Stimulated activated CD8-positive, alpha-beta memory T cell treated with anti-CD3 and anti-CD28 coated beads, Interleukin-4, amount 100 ng/mL, for 1 hour (primary cell): Measurements from ENCODE around the gene CCDC148.

ENCODE experiments used
- DNase-seq, 2 donors: peaks; one replicate each; pipeline ENCODE4 v3.0.0-alpha.2; 2020; ENCODE audit warnings: low read depth in 2 of 2, low spot score in 1 of 2

The CCDC148 gene

DNA sequence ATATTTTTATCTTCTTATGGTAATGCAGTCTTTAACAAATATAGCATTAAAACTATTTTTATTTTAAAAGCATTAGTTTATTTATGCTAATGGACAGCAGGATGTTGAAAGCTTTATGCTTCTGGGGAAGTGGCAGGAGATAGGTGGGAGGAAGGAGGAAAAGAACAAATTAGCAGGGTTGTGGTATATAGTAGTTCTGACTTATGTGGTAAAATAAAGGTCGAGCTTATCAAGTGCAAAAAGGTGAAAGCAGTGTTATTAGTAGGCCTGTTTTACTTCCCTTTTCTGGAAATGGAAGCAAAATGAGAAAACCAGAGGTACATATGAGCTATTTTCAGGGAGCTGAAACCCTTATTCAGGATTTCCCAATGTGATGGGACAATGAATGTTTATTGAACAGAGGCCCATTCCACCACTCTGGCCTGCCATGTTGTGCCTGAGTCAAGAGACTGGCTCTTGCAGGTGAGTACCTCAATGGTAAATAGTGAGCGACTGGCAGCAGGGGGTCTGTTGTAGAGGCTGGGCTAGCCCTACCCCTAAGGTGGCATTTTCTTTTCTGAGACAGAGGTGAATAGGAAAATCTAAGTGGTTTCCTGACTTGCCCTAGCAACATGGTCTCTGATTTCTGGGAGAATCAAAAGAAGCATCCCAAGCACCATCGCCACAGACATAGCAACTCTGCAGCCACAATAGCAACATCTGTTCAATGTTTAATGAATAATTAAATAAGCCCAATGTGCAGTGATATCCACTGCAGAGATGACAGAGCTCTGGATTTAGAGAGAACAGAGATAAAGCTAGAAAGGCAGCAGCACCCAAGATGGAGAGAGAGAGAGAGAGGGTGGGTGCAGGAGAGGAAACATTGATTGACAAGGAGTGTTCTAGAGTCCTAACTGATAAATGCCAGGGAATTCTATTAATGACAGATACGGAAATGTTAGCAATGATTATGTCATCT lies 235.2 kb downstream of the CCDC148 start:
- DNase-seq = no peak

DNA sequence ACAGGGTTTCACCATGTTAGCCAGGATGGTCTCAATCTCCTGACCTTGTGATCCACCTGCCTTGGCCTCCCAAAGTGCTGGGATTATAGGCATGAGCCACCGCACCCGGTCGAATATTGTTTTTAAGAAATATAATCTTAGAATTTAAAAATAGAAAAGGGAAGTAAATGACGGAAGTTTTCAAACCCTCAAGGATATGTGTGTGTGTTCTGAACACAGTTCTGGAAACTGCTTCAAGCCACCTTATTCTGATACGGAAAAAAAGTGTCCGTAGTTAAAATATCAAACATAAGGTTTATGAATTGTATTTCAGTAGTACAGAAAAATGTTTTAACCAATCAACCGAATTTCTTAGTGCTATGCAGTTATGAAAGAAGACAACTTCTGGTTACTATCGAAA lies 239.0 kb downstream of the CCDC148 start:
- DNase-seq = no peak

DNA sequence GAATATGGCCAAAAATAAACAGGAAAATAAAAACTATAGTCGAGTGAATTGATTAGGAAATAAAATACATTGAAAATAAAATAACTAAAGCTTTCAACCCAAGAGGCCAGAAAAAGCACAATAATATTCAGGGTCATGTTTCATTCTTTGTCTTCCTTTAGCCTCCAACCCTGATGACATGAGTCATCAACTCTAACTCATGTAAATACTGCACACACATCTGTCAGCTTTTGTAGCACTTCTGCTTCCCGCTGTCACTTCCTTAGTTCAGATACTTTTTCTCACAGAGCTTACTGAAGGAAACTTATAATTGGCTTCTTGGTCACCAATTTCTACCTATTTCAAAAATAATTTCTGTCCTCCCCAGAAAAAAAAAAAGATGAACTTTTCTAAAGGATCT lies 242.1 kb downstream of the CCDC148 start:
- DNase-seq = no peak

DNA sequence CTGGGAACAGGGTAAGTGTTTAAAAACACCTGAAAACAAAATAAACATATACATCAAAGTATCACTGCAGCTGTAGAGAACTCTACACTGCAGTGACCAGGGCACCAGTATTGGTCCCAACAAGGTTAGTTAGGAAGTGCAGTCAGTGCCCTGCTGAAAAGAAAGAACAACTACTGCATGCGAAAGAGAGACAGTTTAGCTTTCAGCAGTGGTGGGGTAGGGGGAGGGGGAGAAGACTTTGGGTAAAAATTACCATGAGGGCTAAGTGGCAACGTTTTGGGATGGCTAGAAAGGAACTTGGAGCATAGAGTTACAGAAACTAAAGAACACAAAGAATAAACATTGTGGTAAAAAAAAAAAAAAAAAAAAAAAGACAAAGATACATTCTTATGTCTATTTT lies 242.8 kb downstream of the CCDC148 start:
- no peak for DNase-seq

DNA sequence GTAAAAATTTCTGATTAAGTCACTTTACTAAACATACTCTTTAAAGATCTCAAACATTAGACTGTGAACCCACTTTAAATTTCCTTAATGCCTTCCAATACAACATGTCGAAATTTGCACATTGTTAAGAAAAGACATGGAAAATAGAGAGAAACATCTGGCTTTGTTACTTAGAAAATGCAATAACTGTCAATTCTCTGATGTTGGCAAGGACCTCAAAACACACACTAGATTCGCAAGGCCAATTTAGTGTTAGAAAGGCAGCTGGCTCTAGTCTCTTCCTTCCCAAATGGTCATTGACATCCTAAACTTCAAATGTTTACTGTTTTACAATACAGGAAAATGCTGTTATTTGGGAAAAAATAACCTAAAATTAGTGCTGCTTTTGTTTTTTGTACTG lies 244.3 kb downstream of the CCDC148 start:
- no peak for DNase-seq

DNA sequence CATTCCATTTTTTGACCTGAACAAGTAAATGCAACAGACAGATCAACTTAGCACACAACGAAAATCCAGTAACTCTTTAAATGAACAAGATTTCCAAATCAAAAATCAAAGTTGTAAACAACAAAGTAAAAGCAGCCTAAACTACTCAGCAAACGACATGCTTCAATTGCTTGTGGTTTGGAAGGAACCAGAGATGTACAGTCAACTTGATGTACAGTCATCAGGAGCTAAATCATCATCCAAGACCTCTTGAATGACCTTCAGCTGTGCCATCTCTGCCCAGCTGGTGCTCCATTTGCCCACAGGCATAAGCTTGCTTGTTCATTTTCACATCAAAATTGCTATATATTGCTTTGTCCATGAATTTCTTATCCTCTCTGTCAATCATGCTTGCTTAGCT lies 245.1 kb downstream of the CCDC148 start:
- DNase-seq = no peak

DNA sequence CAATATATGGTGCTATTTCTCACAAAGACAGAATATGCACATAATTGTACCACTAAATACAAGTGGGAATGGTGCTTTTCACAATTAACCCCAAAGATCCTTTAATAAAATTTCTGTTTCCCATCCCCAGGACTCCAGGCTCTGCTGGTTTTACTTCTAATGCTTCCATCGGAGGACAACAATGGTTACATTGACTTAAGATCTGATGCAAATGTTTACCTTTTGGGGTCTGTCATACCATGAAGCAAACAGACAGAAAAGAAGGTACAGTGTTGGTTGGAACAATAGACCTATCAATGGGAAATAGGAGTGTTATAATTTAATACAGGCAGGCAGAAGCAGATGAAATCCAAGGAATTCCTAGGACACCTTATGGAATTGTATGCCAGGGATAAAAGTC lies 249.2 kb downstream of the CCDC148 start:
- DNase-seq = no peak

DNA sequence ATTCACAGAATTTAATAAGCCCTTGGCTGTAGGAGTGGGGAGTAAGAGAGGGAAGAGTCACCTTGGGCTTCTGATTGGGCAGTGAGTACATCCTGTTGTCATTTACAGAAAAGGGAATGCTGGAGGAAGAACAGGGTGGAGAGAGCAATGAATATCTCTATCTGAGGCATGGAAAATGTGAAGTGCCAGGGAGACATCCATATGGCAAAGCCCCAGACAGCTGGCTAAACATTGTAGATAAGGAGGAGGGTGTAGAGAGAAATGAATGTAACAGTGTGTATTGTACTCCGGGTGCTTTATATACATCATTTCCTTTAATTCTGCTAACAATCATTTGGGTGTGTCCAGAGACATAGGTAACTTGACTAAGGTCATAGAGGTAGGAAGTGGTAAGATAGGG lies 251.3 kb downstream of the CCDC148 start:
- DNase-seq = no peak

DNA sequence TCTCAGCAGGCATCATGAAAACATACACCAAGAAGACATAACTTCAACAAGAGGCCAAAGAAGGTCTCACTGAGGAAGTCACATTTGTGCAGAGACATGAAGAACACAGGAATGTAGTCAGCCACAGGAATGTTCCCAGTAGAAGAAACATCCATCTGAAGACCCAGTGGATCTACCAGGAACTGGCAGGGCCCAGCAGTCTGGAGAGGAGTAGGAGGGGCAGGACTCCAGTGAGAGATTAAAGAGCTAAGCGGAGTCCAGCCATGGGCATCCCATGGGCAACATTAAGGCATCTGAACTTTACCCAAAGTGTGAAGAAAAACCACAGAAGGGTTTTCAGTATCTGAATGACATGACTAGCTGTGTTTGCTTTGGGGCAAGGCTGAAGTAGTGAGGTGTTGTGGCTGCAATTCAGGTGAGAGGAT lies 251.8 kb downstream of the CCDC148 start:
- no peak for DNase-seq

DNA sequence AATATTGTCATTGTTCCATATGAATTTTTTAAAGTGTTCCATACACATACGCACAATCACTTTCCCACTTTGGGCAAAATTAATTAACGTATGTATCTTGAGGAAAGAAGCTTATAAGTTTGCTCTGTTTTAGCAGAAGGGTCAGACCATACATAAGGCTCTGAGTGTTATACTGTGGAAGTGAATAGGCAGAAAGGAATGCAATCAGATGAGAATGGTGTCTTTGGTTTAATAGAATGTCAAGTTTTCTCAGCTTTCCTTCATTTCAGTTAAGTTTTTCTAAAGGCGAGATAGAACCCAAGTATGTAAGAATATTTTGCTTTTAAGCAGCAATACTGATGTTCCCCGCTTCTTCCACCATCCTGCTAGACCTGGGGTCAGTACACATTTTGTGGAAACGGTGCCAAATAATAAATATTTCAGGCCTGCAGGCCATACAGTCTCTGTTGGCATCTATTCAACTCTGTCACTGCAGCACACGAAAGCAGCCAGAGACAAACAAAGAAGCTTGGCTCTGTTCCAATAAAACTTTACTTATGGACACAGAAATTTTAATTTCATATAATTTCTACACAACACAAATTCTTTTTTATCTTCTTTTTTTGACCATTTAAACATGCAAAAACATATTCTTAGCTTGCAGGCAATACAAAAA lies 254.3 kb downstream of the CCDC148 start:
- DNase-seq = no peak

DNA sequence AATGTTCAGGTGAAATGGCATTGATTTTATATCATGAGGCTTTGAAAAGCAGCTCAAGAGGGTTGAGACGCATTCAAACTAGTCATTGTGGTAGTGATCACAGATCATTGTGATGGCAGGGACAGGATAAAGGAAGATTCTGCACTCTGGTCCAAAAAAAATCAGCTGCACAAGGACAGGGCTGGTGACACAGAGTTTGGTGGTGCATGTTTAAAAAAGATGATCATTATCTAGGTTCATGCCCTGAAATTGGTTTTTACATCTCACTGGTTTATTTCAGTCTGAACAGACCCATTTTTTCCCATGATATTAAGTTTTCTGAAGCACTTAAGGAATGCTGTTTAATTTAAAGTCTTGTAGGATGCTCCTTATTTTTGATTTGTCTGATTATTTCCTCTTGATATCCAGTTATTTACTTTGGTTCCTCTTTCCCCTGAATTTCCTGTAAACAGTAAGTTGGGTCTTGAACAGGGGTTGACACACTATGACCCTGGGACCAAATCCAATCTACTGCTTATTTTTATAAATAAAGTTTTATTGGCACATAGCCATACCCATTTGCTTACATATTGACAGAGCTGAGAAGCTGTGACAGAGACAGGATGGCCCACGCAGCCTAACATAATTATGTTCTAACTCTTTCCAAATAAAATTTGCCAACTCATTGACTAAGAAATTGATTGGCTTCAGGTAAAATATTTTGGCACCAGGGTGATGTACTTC lies 256.5 kb downstream of the CCDC148 start:
- no peak for DNase-seq

DNA sequence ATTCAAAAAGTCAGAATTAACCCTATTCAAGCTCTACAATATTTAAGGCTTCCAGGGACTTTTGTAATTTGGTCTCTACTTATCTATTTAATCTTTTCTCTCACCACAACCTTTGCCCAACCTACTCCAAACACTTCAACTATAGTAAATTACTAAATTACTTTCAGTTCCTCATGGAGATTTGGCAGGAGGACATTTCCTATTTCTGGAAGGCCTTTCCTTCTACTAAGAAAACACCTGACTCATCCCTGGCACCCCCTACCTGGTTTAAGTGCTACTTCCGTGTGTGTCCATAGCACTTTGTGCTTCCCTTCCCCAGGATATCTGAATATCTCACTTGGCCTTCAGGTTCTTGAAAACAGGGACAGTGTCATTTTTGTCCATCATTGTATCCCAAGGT lies 258.6 kb downstream of the CCDC148 start:
- DNase-seq = no peak

DNA sequence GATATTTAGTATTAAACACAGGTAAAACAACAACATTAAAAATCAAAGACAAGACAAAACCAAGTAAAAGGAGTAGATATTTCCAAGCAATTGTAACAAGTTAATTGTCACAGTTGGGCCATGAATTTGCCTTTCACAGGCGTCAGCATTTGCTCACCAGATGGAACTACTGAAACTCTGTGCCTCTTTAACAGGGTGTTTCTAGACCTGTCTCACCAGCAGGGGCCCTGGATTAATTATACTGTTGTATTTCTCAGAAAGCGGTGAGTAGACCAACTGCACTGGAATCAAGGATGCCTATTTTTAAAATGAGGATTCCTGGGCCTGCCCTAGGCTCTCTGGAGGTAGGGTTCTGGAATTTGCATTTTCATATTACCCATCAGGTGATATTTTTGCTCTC lies 262.3 kb downstream of the CCDC148 start:
- no peak for DNase-seq

DNA sequence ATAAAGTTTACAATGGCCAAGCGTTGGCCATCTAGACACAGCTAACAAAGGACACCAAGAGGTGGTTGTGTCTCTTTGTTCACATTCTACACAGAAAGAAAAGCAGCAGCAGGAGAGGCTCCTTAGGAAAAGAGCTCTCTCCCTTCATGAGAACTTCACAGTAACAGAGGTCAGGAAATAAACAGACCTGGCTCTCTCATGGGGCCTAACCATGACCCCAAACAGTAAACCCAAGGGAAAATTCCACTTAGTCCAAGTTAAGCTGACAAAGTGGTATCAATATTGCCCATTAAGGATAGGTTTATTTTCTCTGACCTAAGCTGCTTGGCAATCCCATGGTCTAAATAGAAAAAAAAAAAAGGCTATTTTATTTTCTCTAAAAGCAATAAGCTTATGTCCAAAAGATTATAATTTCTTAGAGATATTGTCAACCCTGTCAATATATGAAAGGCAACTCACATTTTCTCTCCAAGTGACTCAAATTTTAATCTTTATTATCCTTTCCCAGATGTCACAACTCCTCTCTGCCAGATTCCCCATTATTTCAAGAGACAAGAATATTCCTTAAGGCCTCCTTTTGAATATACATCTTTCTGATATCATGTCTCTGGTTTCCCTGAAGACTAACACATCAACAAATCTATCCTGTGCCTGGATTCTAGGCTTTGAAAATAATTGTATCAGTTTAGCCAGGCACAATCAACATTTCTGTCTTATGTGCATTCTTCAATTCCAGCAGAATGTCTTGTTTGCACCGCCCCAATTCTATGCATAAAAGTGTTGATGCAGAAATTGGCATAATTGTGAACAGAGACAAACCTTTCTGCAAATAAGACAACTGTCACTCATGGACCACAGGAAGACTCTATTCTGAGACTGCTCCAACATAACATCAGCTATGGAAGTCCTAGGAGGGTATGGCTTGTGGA lies 263.8 kb downstream of the CCDC148 start:
- DNase-seq = no peak

DNA sequence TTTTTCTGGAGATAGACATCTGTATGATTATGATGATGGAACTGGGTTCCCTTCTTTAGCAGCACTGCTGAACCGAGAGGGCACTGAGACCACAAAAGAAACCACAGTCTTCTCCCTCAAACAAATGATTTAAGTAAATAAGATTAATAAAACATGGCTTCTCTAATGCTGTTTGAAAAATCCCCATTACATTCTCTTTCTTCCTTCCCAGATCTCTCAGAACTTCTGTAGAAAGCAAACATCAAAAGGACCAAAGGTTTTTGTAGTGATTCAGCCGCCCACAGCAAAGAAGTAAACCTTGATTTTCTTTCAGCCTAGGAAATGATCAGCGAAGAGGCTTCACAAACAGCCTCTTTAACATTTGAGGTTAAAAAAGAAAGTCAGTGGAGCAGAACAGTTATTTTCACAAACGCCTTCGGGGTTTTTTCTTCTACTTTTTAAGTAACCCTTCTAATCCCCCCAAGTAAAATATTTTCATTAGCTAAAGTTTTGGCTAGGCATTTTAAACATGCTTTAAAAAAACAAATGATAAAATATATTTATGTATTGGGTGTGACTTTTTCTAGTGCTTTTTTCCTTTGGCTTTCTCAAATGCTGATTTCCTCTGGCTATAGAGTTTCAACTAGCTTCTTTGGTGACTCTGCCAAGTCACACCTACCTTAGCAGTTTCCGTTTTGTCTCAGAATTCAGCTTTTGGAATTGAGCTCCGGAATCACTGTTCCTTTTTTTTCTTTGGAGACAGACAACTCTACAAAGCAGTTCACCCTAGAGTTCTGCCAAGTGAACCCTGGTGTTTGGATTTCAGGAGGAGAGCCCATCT lies 265.3 kb downstream of the CCDC148 start:
- DNase-seq = no peak

DNA sequence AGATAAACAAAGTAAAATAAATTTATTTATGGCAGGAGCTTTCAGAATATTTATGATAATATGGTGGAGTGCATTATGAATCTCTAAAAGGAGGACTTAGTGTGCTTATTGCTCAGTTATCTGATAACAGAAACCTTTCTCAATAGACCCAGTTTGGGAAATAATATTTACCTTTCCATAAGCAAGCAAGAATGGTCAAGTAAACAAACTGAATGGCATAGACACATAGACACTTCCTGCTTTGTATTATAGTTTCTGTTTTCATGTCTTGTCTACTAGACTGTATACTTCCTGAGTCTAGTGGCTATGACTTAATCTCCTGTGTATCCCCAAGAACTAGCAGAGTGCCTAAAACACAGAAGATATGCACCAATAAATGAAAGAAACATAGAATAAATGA lies 267.0 kb downstream of the CCDC148 start:
- no peak for DNase-seq

DNA sequence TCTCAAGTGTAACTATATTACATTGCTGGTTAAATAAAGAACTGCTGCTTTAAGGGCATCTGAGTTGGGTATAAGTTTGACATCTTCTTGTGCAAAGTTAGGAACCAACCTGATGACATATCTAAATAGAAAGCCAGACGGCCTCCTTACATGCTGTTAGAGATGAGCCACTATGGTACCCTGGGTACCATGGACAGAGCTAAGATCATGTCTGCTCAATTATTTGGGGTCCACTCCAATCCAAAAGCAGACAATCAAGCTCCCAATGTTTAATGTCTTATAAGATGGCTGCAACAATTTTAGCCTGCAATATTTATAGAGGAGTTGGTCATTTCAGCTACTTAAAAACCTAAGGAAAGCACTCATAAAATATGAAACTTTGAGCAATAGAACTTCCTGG lies 268.6 kb downstream of the CCDC148 start:
- DNase-seq = no peak

DNA sequence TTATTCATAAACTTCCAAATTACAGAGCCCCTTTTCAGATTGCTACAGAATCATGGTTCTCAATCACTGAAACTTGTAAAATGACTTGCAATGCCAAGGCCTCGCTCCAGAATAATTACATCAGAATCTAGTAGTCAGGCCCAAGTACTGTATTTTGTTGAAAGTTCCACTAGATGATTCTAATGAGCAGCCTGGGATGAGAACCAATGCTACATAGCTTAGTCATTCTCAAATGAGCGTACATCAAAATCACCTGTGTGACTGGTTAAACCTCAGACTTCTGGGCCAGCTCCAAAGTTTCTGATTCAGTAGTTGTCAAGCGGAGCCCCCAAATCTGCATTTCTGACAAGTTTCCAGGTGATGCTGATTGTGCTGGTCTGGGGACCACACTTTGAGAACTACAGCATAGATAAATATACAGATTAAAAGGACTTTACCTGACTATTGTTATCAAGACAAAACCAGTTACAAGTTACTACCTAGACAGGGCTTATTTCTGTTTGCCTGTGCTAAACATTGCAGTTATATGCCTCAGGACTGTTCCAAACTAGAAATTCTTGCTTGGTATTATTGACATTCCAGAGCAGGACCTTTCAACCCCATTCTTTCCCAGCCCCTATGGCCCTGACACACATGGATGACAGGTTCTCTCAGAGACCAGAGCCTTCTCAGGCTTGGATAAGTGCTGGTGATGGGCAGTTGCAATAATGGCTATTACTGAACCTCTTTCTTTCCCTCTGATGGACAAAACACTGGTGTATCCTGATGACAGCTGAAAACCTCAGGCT lies 271.8 kb downstream of the CCDC148 start:
- no peak for DNase-seq

DNA sequence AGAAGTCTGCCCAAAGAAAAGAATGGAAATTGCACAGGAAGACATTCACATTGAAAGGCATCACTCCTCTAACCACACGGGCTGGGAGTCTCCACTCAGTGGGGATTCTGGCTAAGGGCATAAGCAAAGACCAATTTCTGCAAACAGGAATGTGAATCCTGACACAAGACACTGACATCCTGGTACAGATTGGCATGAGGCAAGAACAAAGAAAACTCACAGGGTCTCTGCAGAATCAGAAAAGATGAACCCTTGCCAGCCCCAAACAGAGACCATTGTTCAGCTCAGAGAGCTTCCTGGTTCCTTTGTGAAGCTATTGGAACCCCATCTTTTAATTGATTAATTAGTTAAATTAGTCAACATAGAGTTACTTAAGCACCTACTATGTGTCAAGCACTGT lies 272.6 kb downstream of the CCDC148 start:
- DNase-seq = no peak
